Measurements from ENCODE around the gene SPDYE4.

SPDYE4 gene

GRCh38 chr17:8785547-8786413 lies 27.4 kb upstream of the SPDYE4 start:
- peak; percentile 86 for DNase-seq (ENCODE audit: low spot score)

GRCh38 chr17:8782176-8782575 lies 23.8 kb upstream of the SPDYE4 start:
- no peak for DNase-seq (ENCODE audit: low spot score)

GRCh38 chr17:8781776-8782175 lies 23.4 kb upstream of the SPDYE4 start:
- no peak for DNase-seq (ENCODE audit: low spot score)

- no peak for DNase-seq (ENCODE audit: low spot score)
These were observed 18.5 kb upstream of the SPDYE4 start for GRCh38 chr17:8776881-8777280.

GRCh38 chr17:8776248-8776647 lies 17.9 kb upstream of the SPDYE4 start:
- DNase-seq (ENCODE audit: low spot score) = no peak

- DNase-seq (ENCODE audit: low spot score) = no peak
These were observed 8.4 kb upstream of the SPDYE4 start for GRCh38 chr17:8766731-8767130.

GRCh38 chr17:8762012-8762411 lies 3.7 kb upstream of the SPDYE4 start:
- DNase-seq (ENCODE audit: low spot score) = no peak

- no peak for DNase-seq (ENCODE audit: low spot score)
These were observed 1.2 kb downstream of the SPDYE4 start for GRCh38 chr17:8757189-8757588.

- DNase-seq (ENCODE audit: low spot score) = no peak
These were observed 2.6 kb downstream of the SPDYE4 start for GRCh38 chr17:8755590-8756255.

GRCh38 chr17:8754890-8755289 lies 3.5 kb downstream of the SPDYE4 start:
- DNase-seq (ENCODE audit: low spot score) = no peak

GRCh38 chr17:8753976-8754440 lies 4.3 kb downstream of the SPDYE4 start:
- DNase-seq (ENCODE audit: low spot score) = peak; percentile 54

GRCh38 chr17:8753136-8753975 lies 5.0 kb downstream of the SPDYE4 start:
- DNase-seq (ENCODE audit: low spot score) = no peak

- no peak for DNase-seq (ENCODE audit: low spot score)
These were observed 8.7 kb downstream of the SPDYE4 start for GRCh38 chr17:8749616-8750015.

GRCh38 chr17:8747742-8748141 lies 10.6 kb downstream of the SPDYE4 start:
- no peak for DNase-seq (ENCODE audit: low spot score)

- peak; percentile 39 for DNase-seq (ENCODE audit: low spot score)
These were observed 11.7 kb downstream of the SPDYE4 start for GRCh38 chr17:8746501-8747236.

- DNase-seq (ENCODE audit: low spot score) = peak; percentile 96
These were observed 12.5 kb downstream of the SPDYE4 start for GRCh38 chr17:8745586-8746500.

- DNase-seq (ENCODE audit: low spot score) = no peak
These were observed 14.1 kb downstream of the SPDYE4 start for GRCh38 chr17:8744086-8744785.

- DNase-seq (ENCODE audit: low spot score) = no peak
These were observed 15.5 kb downstream of the SPDYE4 start for GRCh38 chr17:8742819-8743218.

- no peak for DNase-seq (ENCODE audit: low spot score)
These were observed 16.1 kb downstream of the SPDYE4 start for GRCh38 chr17:8742274-8742673.

- DNase-seq (ENCODE audit: low spot score) = no peak
These were observed 16.6 kb downstream of the SPDYE4 start for GRCh38 chr17:8741771-8742170.

Data from iPS-NIHi11 (cell line).